Small intestine (tissue), 7 donors: ENCODE data around the gene TRIM63. TPM values are rescaled to one million over a fixed set of nuclear protein-coding genes. Genes with fewer than 3 reads are reported as not detected.
"Not testable (repeated sequence)": the region's sequence is repeated elsewhere in the genome, so short reads cannot be mapped to it uniquely, and the experiment has no call there.

Source experiments
- DNase-seq, 2 donors: peaks; one replicate each; pipeline versions ENCODE4 v3.0.0 to v3.0.0-alpha.2; 2013
- FAIRE-seq: peaks from 2 replicates; lab custom pipeline; 2012; peaks lifted over from hg19 to GRCh38; lab: Jason Lieb, UNC
- H3K27ac ChIP-seq, 3 donors: one replicate each; pipeline ENCODE4 v1.5.1; 2013; ENCODE audit warnings: low read length in 2 of 3, mild to moderate bottlenecking in 2 of 3, control low read depth in 1 of 3, inconsistent platforms in 1 of 3, low read depth in 1 of 3, moderate library complexity in 1 of 3
- H3K27me3 ChIP-seq, 3 donors: one replicate each; pipeline ENCODE4 v1.6.1; 2013; ENCODE audit warnings: low read length in 3 of 3, inconsistent platforms in 1 of 3; ENCODE audit not compliant: control insufficient read depth in 3 of 3, insufficient read depth in 3 of 3
- H3K36me3 ChIP-seq, 3 donors: one replicate each; pipeline ENCODE4 v1.6.1; 2013; ENCODE audit warnings: low read length in 3 of 3, inconsistent platforms in 1 of 3, low read depth in 1 of 3, mild to moderate bottlenecking in 1 of 3, moderate library complexity in 1 of 3; ENCODE audit not compliant: control insufficient read depth in 3 of 3, insufficient read depth in 2 of 3
- H3K4me1 ChIP-seq, 3 donors: one replicate each; pipeline ENCODE4 v1.6.1; 2013; ENCODE audit warnings: low read length in 2 of 3, inconsistent platforms in 1 of 3, low read depth in 1 of 3, mild to moderate bottlenecking in 1 of 3, moderate library complexity in 1 of 3; ENCODE audit not compliant: control insufficient read depth in 3 of 3, insufficient read depth in 2 of 3
- H3K4me3 ChIP-seq, 3 donors: one replicate each; pipeline ENCODE4 v1.5.1; 2013; ENCODE audit warnings: low read length in 3 of 3, control low read depth in 1 of 3, inconsistent platforms in 1 of 3, low read depth in 1 of 3, mild to moderate bottlenecking in 1 of 3, moderate library complexity in 1 of 3
- H3K9me3 ChIP-seq, 2 donors: one replicate each; pipeline ENCODE4 v1.6.1; 2013; ENCODE audit warnings: low read depth in 1 of 2, low read length in 1 of 2; ENCODE audit not compliant: control insufficient read depth in 2 of 2, insufficient read depth in 1 of 2
- WGBS, 3 donors: extraction: QIAGEN DNeasy Blood & Tissue Kit; methylation state at CpG; one replicate each; pipeline ENCODE4 v1.1.7; 2013; 5-methylcytosine and 5-hydroxymethylcytosine counted together
- polyA plus RNA-seq, 4 donors: library from polyadenylated mRNA; stranded (reverse) in 3 of 4; unstranded in 1 of 4; fragments of 200-250 nt in 3 of 4; fragments of 120-200 nt in 1 of 4; gene quantifications; one replicate each; pipeline versions ENCODE4 v1.2.1 to v1.2.3, GENCODE V29; 2013
- donor health status: healthy with polysubstance abuse.
- donor health status: control.
- donor health status: control.
- donor health status: Bipolar disorder and iron deficiency.
- donor health status: healthy.

The TRIM63 gene
- polyA plus RNA-seq, 4 donors, result 0.91 to 11.3 (median 2.8) TPM

DNA sequence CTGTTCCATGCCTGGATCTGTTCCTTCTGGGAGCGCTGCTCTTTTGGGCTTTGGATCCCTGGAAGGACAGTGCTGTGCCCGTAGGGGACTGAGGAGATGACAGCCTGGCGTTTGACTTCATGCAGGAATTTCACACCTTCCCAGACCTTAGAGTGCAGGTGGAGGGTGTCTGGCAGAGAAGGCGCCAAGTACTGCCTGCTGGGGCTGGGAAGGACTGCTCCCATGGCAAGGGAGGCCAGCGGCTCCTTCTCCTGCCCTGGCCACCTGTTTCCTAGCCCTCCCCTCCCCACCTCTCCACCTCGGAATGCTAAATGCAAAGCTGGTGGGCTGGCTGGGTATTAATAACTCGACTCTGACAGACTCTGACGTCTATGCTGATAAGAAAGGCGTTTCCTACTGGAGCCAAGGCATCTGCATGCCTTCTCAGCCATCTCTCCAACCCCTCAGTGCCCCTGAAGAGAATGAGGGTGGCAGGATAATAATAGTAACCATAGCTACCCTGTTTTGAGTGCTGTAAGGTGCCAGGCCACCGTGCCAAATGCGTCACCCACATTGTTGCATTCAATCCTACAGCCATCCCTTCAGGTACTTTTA, 26.7 kb upstream of the TRIM63 start:
- H3K27ac ChIP-seq, result no peak overlapping the region
- no peak for FAIRE-seq
- 26 to 33% (median 27%) methylated on average over 11 of the region's 11 CpGs for WGBS, 3 donors

GRCh38 chr1:26093569-26093968, 26.1 kb upstream of the TRIM63 start:
- not testable (repeated sequence) for H3K9me3 ChIP-seq, H3K27me3 ChIP-seq, H3K27ac ChIP-seq, H3K36me3 ChIP-seq, FAIRE-seq, DNase-seq, H3K4me1 ChIP-seq, H3K4me3 ChIP-seq
- 37 to 47% (median 43%) methylated on average over 6 of the region's 6 CpGs for WGBS, 3 donors

More for the DNA sequence above, 26.7 kb upstream of the TRIM63 start:
- Histone ChIP-seq H3K9me3 (no peaks in the 10 kb centered on the region), H3K36me3 (no peaks in the 10 kb centered on the region), H3K4me3 (no peak overlapping the region), H3K4me1 (peaks cover 0 to 6% (median 0%) of the 10 kb centered on the region in 3 donors), H3K27me3 (no peaks in the 10 kb centered on the region)
- no peak for DNase-seq

DNA sequence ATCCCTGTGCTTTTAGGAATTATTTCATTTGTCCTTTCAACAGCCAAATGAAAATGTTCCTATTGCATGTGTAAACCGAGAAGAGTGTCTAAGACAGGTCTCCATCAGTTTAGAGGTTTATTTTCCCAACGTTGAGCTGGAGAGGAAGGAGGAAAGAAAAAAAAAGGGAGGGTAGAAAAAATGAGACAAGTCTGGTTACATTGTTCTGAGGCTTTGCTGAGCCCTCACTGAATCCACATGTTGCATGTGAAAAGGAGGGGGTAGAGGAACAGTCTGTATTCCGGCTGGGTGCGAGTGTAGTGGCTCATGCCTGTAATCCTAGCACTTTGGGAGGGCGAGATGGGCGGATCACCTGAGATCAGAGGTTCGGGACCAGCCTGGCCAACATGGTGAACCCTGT, 25.0 kb upstream of the TRIM63 start:
- no peak overlapping the region for H3K4me3 ChIP-seq
- H3K36me3 ChIP-seq, result no peaks in the 10 kb centered on the region
- DNase-seq, result no peak
- no peak overlapping the region for H3K27ac ChIP-seq
- no peak for FAIRE-seq
- peaks cover 0 to 6% (median 0%) of the 10 kb centered on the region in 3 donors for H3K4me1 ChIP-seq
- no peaks in the 10 kb centered on the region for H3K9me3 ChIP-seq
- no peaks in the 10 kb centered on the region for H3K27me3 ChIP-seq
- WGBS, 3 donors, result 60 to 70% (median 64%) methylated on average over 7 of the region's 7 CpGs

DNA sequence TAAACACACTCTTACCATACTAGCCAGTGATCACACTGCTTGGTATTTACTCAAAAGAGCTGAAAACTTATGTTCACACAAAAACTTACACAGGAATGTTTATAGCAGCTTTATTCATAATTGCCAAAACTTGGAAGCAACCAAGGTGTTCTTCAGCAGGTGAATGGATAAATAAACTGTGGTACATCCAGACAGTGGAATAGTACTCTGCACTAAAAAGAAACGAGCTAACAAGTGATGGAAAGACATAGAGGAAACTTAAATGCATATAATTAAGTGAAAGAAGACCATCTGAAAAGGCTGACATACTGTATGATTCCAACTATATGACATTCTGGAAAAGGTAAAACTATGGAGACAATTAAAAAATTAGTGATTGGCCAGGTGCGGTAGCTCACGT, 23.5 kb upstream of the TRIM63 start:
- Histone ChIP-seq H3K27me3 (peaks cover 0 to 2% (median 0%) of the 10 kb centered on the region in 3 donors), H3K36me3 (no peaks in the 10 kb centered on the region), H3K9me3 (no peaks in the 10 kb centered on the region), H3K4me3 (no peak overlapping the region), H3K4me1 (peaks cover 0 to 6% (median 0%) of the 10 kb centered on the region in 3 donors), H3K27ac (no peak overlapping the region)
- 72 to 88% (median 81%) methylated on average over 3 of the region's 3 CpGs for WGBS, 3 donors
- FAIRE-seq (no peak), DNase-seq (no peak)

DNA sequence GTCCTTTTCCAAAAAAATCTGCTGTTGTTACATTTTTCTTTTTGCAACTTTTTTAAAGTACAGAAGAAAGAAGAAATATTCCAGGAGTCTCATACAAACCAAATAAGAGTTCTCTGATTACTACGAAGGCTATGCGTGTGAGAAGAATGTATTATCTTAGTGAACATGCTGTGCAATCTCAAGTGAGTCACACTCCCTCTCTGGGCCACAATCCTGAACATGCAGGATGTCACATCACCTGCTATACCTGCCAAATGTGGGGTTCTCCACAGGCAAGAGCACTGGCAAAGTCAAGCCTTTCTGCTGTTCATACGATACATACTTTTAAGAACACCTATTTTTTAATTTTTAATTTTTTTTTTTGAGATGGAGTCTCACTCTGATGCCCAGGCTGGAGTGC, 21.7 kb upstream of the TRIM63 start:
- Histone ChIP-seq H3K27me3 (peaks cover 0 to 2% (median 0%) of the 10 kb centered on the region in 3 donors), H3K27ac (no peak overlapping the region), H3K36me3 (no peaks in the 10 kb centered on the region), H3K4me1 (peaks cover 0 to 7% (median 0%) of the 10 kb centered on the region in 3 donors), H3K9me3 (no peaks in the 10 kb centered on the region), H3K4me3 (no peak overlapping the region)
- WGBS, 3 donors, result 96 to 98% (median 97%) methylated on average over 3 of the region's 3 CpGs
- DNase-seq, result no peak
- no peak for FAIRE-seq

DNA sequence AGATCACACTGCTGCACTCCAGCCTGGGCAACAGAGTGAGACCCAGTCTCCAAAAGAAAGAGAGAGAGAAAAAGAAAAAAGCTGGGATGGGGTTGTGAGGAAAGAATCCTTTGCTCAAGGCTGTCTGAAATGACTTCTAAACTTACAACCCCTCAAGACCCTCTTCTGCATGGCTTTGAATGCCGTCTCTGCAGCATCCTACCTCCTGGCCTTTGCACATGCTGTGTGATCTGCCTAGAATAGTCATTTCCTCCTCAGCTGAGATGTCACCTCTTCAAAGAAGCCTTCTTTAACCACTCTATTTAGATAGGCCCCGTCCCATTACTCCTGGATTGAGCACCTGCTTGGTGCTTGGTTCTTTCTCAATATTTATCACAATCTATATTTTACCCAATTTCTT, 17.4 kb upstream of the TRIM63 start:
- peaks cover 0 to 30% (median 0%) of the 10 kb centered on the region in 3 donors for H3K4me1 ChIP-seq
- peaks cover 0 to 2% (median 0%) of the 10 kb centered on the region in 3 donors for H3K27me3 ChIP-seq
- FAIRE-seq (no peak), DNase-seq (no peak)
- H3K4me3 ChIP-seq, result no peak overlapping the region
- no peaks in the 10 kb centered on the region for H3K9me3 ChIP-seq
- H3K36me3 ChIP-seq, result no peaks in the 10 kb centered on the region
- no peak overlapping the region for H3K27ac ChIP-seq
- 76 to 87% (median 77%) methylated on average over 2 of the region's 2 CpGs for WGBS, 3 donors

DNA sequence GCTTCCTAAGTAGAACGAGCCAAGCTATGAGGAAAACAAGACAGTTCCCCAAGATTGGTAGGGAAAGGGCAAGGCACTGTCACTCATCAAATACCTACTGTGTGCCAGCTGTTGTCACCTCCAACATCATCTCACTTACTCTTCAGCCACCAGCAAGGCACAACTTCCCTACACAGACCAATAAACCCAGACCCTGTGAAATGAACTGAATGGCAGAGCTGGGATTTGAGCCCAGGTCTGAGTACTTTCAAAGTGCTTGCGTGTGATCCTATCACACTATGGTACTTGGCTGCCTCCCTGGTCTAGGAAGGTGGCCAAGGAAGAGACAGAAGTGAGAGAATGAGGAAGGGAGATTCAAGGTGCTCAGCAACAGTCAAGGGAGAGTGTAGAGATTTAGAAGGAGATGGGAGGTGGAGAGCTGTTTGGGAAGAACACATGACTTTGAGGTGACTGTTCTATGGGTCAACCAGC, 16.7 kb upstream of the TRIM63 start:
- Histone ChIP-seq H3K36me3 (no peaks in the 10 kb centered on the region), H3K27me3 (peaks cover 0 to 2% (median 0%) of the 10 kb centered on the region in 3 donors), H3K4me1 (peaks cover 0 to 37% (median 0%) of the 10 kb centered on the region in 3 donors), H3K27ac (no peak overlapping the region), H3K4me3 (no peak overlapping the region), H3K9me3 (no peaks in the 10 kb centered on the region)
- FAIRE-seq (no peak), DNase-seq (no peak)
- whole genome bisulfite sequencing, 3 donors, result 48 to 69% (median 65%) methylated on average over 2 of the region's 2 CpGs

GRCh38 chr1:26083208-26083607, 15.8 kb upstream of the TRIM63 start:
- FAIRE-seq (no peak), DNase-seq (peak; percentile 12 to 89)
- 20 to 54% (median 42%) methylated on average over 5 of the region's 5 CpGs for WGBS, 3 donors
- peaks cover 0 to 2% (median 0%) of the 10 kb centered on the region in 3 donors for H3K27me3 ChIP-seq
- no peak overlapping the region for H3K4me3 ChIP-seq
- peaks cover 0 to 46% (median 3%) of the 10 kb centered on the region in 3 donors for H3K4me1 ChIP-seq
- no peaks in the 10 kb centered on the region for H3K36me3 ChIP-seq
- H3K9me3 ChIP-seq, result no peaks in the 10 kb centered on the region
- H3K27ac ChIP-seq, result peak overlapping the region in 1 of 3 donors; percentile 86

DNA sequence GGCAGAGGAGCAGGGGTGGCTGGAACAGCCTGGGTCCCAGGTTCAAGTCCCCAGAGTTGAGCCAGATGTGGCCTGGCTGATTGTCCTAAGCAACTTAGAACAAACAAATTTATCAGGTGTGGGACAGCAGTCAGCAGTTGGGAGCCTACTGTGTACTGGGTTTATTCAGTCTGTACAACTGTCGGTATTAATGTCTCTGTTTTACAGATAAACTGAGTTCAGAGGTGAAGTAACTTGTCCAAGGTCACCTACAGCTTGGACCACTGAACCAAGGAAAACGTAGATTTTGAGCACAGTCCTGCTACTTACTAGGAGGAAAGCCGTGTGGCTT, 14.6 kb upstream of the TRIM63 start:
- Histone ChIP-seq H3K4me3 (no peak overlapping the region), H3K9me3 (no peaks in the 10 kb centered on the region), H3K36me3 (no peaks in the 10 kb centered on the region), H3K27me3 (peaks cover 0 to 2% (median 0%) of the 10 kb centered on the region in 3 donors), H3K27ac (no peak overlapping the region), H3K4me1 (peaks cover 0 to 50% (median 3%) of the 10 kb centered on the region in 3 donors)
- FAIRE-seq, result no peak
- DNase-seq, result no peak
- 21 to 70% (median 38%) methylated on average over 3 of the region's 3 CpGs for WGBS, 3 donors
